HepG2 (cell line): Measurements from ENCODE around the gene EMP2. TPM values are rescaled to one million over a fixed set of nuclear protein-coding genes. Genes with fewer than 3 reads are reported as not detected.
A peak's percentile ranks its signal among the peaks of the same experiment; 100 is the strongest.

Source experiments
- FOXA1 ChIP-seq, 2 experiments: fragments of 450-650 bp in 1 of 2; sonication (generic) in 1 of 2; formaldehyde crosslinking in 1 of 2; IDR thresholded peaks; 2 replicates each; pipeline versions ENCODE4 v1.4.0 to v1.6.1; 2016 to 2020; ENCODE audit warnings: missing genetic modification reagents in 1 of 2
- GABPB1 ChIP-seq: IDR thresholded peaks from 2 replicates; pipeline ENCODE4 v1.6.1; 2016; ENCODE audit warnings: mild to moderate bottlenecking, missing genetic modification reagents, moderate library complexity, missing compliant biosample characterization
- HHEX ChIP-seq: IDR thresholded peaks from 2 replicates; pipeline ENCODE4 v1.6.1; 2016; ENCODE audit warnings: control low read depth
- HNRNPUL1 ChIP-seq: fragments of 200-400 bp; formaldehyde crosslinking; IDR thresholded peaks from 2 replicates; pipeline ENCODE4 v1.6.1; 2017; ENCODE audit warnings: low read depth, mild to moderate bottlenecking, low read length, moderate library complexity
- JARID2 ChIP-seq: sonication (generic); formaldehyde crosslinking; IDR thresholded peaks from 2 replicates; pipeline ENCODE4 v1.8.1; 2023; ENCODE audit warnings: missing genetic modification reagents, inconsistent platforms; ENCODE audit not compliant: insufficient replicate concordance
- KAT7 ChIP-seq: IDR thresholded peaks from 2 replicates; pipeline ENCODE4 v1.6.1; 2018; ENCODE audit warnings: borderline replicate concordance, missing compliant biosample characterization
- MATR3 ChIP-seq: sonication (generic); formaldehyde crosslinking; IDR thresholded peaks from 2 replicates; pipeline ENCODE4 v1.4.0; 2020; ENCODE audit warnings: missing genetic modification reagents
- MXD4 ChIP-seq: IDR thresholded peaks from 2 replicates; pipeline ENCODE4 v1.6.1; 2016; ENCODE audit warnings: mild to moderate bottlenecking, missing biosample characterization, missing genetic modification reagents
- NR0B2 ChIP-seq: sonication (generic); formaldehyde crosslinking; IDR thresholded peaks from 2 replicates; pipeline ENCODE4 v1.4.0; 2020; ENCODE audit warnings: mild to moderate bottlenecking, missing genetic modification reagents
- POLR2A ChIP-seq, 2 experiments: IDR thresholded peaks; 2 replicates each; pipeline ENCODE4 v1.6.1; 2011; ENCODE audit warnings: low read depth in 2 of 2, low read length in 2 of 2, mild to moderate bottlenecking in 1 of 2, moderate library complexity in 1 of 2; ENCODE audit not compliant: insufficient read depth in 1 of 2
- RFX5 ChIP-seq: IDR thresholded peaks from 2 replicates; pipeline ENCODE4 v1.6.1; 2011; ENCODE audit warnings: low read depth, low read length, improper control_type of control experiment
- SMC3 ChIP-seq: IDR thresholded peaks from 2 replicates; pipeline ENCODE4 v1.6.1; 2011; ENCODE audit warnings: low read length, improper control_type of control experiment
- XBP1 ChIP-seq: sonication (generic); formaldehyde crosslinking; IDR thresholded peaks from 2 replicates; pipeline ENCODE4 v1.5.0; 2020; ENCODE audit warnings: missing genetic modification reagents
- ZIK1 ChIP-seq: sonication (generic); formaldehyde crosslinking; IDR thresholded peaks from 2 replicates; pipeline ENCODE4 v1.5.0; 2020; ENCODE audit warnings: mild to moderate bottlenecking, low read depth, missing genetic modification reagents, borderline replicate concordance
- ZNF142 ChIP-seq: sonication (generic); formaldehyde crosslinking; IDR thresholded peaks from 2 replicates; pipeline ENCODE4 v1.4.0; 2020; ENCODE audit warnings: missing genetic modification reagents
- ZNF180 ChIP-seq: sonication (generic); formaldehyde crosslinking; IDR thresholded peaks from 2 replicates; pipeline ENCODE4 v1.4.0; 2020; ENCODE audit warnings: low read depth, missing genetic modification reagents, borderline replicate concordance
- ZNF430 ChIP-seq: sonication (generic); formaldehyde crosslinking; IDR thresholded peaks from 2 replicates; pipeline ENCODE4 v1.9.0; 2021; ENCODE audit warnings: mild to moderate bottlenecking, missing genetic modification reagents
- ZNF605 ChIP-seq: sonication (generic); formaldehyde crosslinking; IDR thresholded peaks from 2 replicates; pipeline ENCODE4 v1.8.0; 2022; ENCODE audit warnings: mild to moderate bottlenecking, missing genetic modification reagents
- ZNF607 ChIP-seq: sonication (generic); formaldehyde crosslinking; IDR thresholded peaks from 2 replicates; pipeline ENCODE4 v1.5.1; 2020; ENCODE audit warnings: missing genetic modification reagents, mild to moderate bottlenecking, borderline replicate concordance
- ZNF691 ChIP-seq: sonication (generic); formaldehyde crosslinking; IDR thresholded peaks from 2 replicates; pipeline ENCODE4 v1.4.0; 2020; ENCODE audit warnings: missing genetic modification reagents, low read depth, mild to moderate bottlenecking, borderline replicate concordance
- ZNF737 ChIP-seq: sonication (generic); formaldehyde crosslinking; IDR thresholded peaks from 2 replicates; pipeline ENCODE4 v1.5.0; 2020; ENCODE audit warnings: missing genetic modification reagents, mild to moderate bottlenecking, borderline replicate concordance
- ZSCAN20 ChIP-seq: sonication (generic); formaldehyde crosslinking; IDR thresholded peaks from 2 replicates; pipeline ENCODE4 v1.4.0; 2020; ENCODE audit warnings: missing genetic modification reagents, mild to moderate bottlenecking, borderline replicate concordance
- polyA plus RNA-seq, 8 experiments: library from polyadenylated mRNA; depleted of rRNA in 3 of 8; stranded (reverse) in 7 of 8; unstranded in 1 of 8; fragments of >200 nt; fragmentation: Illumina TruSeq in 4 of 8; extraction: Trizol in 4 of 8; gene quantifications; 2 replicates each; pipeline versions ENCODE4 v1.2.1 to v1.2.3, GENCODE V29; 2011 to 2016; ENCODE audit warnings: low read depth in 4 of 8, missing spikeins in 1 of 8, mixed read lengths in 1 of 8; ENCODE audit not compliant: insufficient read depth in 1 of 8
- total RNA-seq, 5 experiments: library from RNA; depleted of rRNA; stranded (reverse); fragments of >200 nt; fragmentation: Illumina TruSeq; extraction: Trizol; gene quantifications; 2 replicates each; pipeline ENCODE4 v1.2.3, GENCODE V29; 2016; ENCODE audit warnings: low read depth in 1 of 5

The EMP2 gene
- total and polyA plus RNA-seq, 2 of the 13 experiments (the other 11 are each of a cell fraction or from before 2014, with no cell fraction given) = 24.6 to 91.2 TPM

- peak; percentile 84; the same call in 1 of the 2 replicates for TF ChIP-seq ZNF430
- TF ChIP-seq MXD4 (CRISPR knock-in tag) = peak; percentile 72; the same call in 1 of the 2 replicates
- peak in 1 of 2 experiments; percentile 83; a peak in 3 of 4 replicates for TF ChIP-seq POLR2A (IDR thresholded peaks at IDR 0.05; ENCODE audit: insufficient read depth in 1 of 2, low read depth in 2 of 2, low read length in 2 of 2)
- TF ChIP-seq HHEX (CRISPR knock-in tag) = 0 out of 2 replicates have a peak, but pooled peaks have one; percentile 0
- TF ChIP-seq ZNF142 = peak; percentile 20; the same call in 1 of the 2 replicates
- no peak for TF ChIP-seq ZIK1 (CRISPR knock-in tag)
- no peak for TF ChIP-seq ZNF737 (CRISPR knock-in tag)
- TF ChIP-seq ZNF607 (CRISPR knock-in tag) = peak; percentile 91
- peak; percentile 4; the same call in 1 of the 2 replicates for TF ChIP-seq SMC3
- TF ChIP-seq MATR3 (CRISPR knock-in tag) = no peak
- TF ChIP-seq ZSCAN20 = no peak
- no peak for TF ChIP-seq ZNF180 (CRISPR knock-in tag)
- TF ChIP-seq ZNF605 = peak; percentile 96
- no peak for TF ChIP-seq KAT7 (CRISPR knock-in tag)
- no peak for TF ChIP-seq HNRNPUL1
- 0 out of 2 replicates have a peak, but pooled peaks have one; percentile 79 for TF ChIP-seq ZNF691 (CRISPR knock-in tag)
- no peak for TF ChIP-seq XBP1
- TF ChIP-seq JARID2 (CRISPR knock-in tag) = no peak
- no peak for TF ChIP-seq FOXA1 (IDR thresholded peaks at IDR 0.05)
- no peak; the same call in 1 of the 2 replicates for TF ChIP-seq FOXA1 (CRISPR knock-in tag; IDR thresholded peaks at IDR 0.05)
- TF ChIP-seq RFX5 = no peak
- peak; percentile 67 for TF ChIP-seq GABPB1 (CRISPR knock-in tag)
- TF ChIP-seq NR0B2 (CRISPR knock-in tag) = no peak; the same call in 1 of the 2 replicates
Measured at GRCh38 chr16:10616756-10617640, 36.6 kb upstream of the EMP2 start (continued).
